HG03469 (cell line): ENCODE data around the gene ESRP2.

Experiments
- ATAC-seq: cut with Tn5 transposase; IDR thresholded peaks from one replicate; pipeline ENCODE4 v1.9.1; 2021; ENCODE audit warnings: mild to moderate bottlenecking, moderate library complexity, moderate number of reproducible peaks; ENCODE audit not compliant: unreplicated experiment

ESRP2 gene

GRCh38 chr16:68242926-68243858 lies 7.3 kb upstream of the ESRP2 start:
- no peak for ATAC-seq

- ATAC-seq = no peak
These were observed 6.2 kb upstream of the ESRP2 start for GRCh38 chr16:68242085-68242484.

GRCh38 chr16:68238029-68238345 lies 2.1 kb upstream of the ESRP2 start:
- no peak for ATAC-seq

GRCh38 chr16:68237243-68238028 lies 1.5 kb upstream of the ESRP2 start:
- ATAC-seq = peak; percentile 66

GRCh38 chr16:68236826-68237242 lies 907 bp upstream of the ESRP2 start:
- no peak for ATAC-seq

GRCh38 chr16:68236137-68236825 lies 354 bp upstream of the ESRP2 start:
- no peak for ATAC-seq

- no peak for ATAC-seq
These were observed 630 bp downstream of the ESRP2 start for GRCh38 chr16:68235108-68235886.

- ATAC-seq = no peak
These were observed 1.5 kb downstream of the ESRP2 start for GRCh38 chr16:68234188-68235107.

GRCh38 chr16:68233835-68234187 lies 2.1 kb downstream of the ESRP2 start:
- ATAC-seq = no peak

- no peak for ATAC-seq
These were observed 2.7 kb downstream of the ESRP2 start for GRCh38 chr16:68233085-68233834.

GRCh38 chr16:68232335-68232734 lies 3.6 kb downstream of the ESRP2 start:
- ATAC-seq = no peak

- ATAC-seq = no peak
These were observed 4.4 kb downstream of the ESRP2 start for GRCh38 chr16:68231384-68232136.

GRCh38 chr16:68230956-68231355 lies 5.0 kb downstream of the ESRP2 start:
- ATAC-seq = no peak

- no peak for ATAC-seq
These were observed 5.8 kb downstream of the ESRP2 start for GRCh38 chr16:68230176-68230571.

GRCh38 chr16:68229431-68230175 lies 6.3 kb downstream of the ESRP2 start:
- no peak for ATAC-seq

- no peak for ATAC-seq
These were observed 7.3 kb downstream of the ESRP2 start for GRCh38 chr16:68228652-68229051.

GRCh38 chr16:68227850-68228553 lies 7.9 kb downstream of the ESRP2 start:
- no peak for ATAC-seq
